GM21367 (cell line): Measurements from ENCODE around the gene PDGFRA.
A peak's percentile ranks its signal among the peaks of the same experiment; 100 is the strongest.

Source experiments
- ATAC-seq: cut with Tn5 transposase; IDR thresholded peaks from one replicate; pipeline ENCODE4 v1.9.1; 2021; ENCODE audit not compliant: unreplicated experiment

Gene PDGFRA

GRCh38 chr4:54254915-54255246 is 25.8 kb downstream of the PDGFRA start:
- no peak for ATAC-seq

- ATAC-seq = no peak
These were observed 26.8 kb downstream of the PDGFRA start for GRCh38 chr4:54255881-54256280.

DNA sequence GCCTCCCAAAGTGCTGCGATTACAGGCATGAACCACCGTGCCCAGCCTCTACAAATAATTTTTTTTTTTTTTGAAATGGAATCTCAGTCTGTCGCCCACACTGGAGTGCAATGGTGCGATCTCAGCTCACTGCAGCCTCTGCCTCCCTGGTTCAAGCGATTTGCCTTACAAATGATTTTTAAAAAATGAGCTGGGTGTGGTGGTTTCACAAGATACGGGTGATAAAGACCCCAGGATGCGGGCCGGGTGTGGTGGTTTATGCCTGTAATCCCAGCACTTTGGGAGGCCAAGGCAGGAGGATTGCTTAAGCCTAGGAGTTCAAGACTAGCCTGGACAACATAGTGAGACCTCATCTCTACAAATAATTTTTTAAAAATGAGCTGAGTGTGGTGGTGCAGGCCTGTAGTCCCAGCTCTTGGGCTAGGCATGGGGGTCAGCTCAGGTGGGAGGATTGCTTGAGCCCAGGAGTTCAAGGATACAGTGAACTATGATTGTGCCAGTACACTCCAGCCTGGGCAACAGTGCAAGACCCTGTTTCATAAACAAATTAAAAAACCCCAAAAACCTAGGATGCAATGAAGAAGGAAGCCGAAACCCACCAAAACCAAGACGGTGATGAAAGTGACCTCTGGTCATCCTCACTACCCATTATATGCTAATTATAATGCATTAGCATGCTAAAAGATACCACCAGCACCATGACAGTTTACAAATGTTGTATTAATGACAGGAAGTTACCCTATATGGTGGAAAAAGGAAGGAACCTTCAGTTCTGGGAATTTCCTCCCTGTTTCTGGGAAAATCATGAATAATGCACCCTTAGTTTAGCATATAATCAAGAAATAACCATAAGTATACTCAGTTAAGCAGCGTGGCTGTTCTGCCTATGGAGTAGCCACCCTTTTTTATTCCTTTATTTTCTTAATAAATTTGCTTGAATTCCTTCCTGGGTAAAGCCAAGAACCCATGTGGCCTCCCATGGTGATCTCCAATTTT is 27.7 kb downstream of the PDGFRA start:
- no peak for ATAC-seq

- no peak for ATAC-seq
These were observed 36.3 kb downstream of the PDGFRA start for GRCh38 chr4:54265366-54265765.

DNA sequence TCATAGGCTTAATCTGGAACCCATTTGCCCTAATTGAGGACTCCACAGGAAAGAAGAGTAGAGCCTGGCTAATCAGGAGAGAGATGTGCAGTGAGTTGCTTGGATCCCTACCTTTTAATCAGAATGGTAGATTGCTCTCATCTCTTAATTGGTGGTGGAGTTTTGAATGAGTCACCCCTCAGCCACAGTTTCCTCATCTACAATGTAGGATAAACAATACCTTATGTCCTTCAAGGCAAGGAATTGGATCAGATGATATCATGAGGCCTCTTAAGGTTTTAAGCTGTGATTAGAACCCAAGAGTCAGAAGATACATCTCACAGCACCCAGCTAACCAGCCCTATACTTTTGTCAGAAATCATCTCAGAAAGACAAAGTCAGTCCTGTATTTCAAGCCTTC is 39.1 kb downstream of the PDGFRA start:
- no peak for ATAC-seq

- ATAC-seq = no peak
These were observed 42.4 kb downstream of the PDGFRA start for GRCh38 chr4:54271464-54271863.

- no peak for ATAC-seq
These were observed 43.0 kb downstream of the PDGFRA start for GRCh38 chr4:54272051-54272450.

DNA sequence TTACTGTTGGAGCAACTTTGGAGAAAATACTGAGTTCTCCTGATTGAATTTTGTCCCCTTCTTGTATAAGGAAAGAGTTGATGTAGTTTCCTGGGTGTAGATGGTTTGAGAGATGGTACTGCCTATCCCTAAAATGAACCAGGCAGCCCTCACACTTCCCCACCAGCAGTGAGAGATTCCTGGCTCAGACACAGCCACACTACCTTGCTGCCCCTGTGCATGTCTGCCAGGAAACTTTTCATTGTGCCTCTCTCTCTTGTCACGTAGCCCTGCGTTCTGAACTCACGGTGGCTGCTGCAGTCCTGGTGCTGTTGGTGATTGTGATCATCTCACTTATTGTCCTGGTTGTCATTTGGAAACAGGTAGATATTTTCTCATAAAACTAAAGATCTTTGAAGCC is 45.2 kb downstream of the PDGFRA start:
- ATAC-seq = no peak

GRCh38 chr4:54274795-54275665 is 45.9 kb downstream of the PDGFRA start:
- ATAC-seq = no peak

GRCh38 chr4:54276641-54277430 is 47.7 kb downstream of the PDGFRA start:
- ATAC-seq = no peak

DNA sequence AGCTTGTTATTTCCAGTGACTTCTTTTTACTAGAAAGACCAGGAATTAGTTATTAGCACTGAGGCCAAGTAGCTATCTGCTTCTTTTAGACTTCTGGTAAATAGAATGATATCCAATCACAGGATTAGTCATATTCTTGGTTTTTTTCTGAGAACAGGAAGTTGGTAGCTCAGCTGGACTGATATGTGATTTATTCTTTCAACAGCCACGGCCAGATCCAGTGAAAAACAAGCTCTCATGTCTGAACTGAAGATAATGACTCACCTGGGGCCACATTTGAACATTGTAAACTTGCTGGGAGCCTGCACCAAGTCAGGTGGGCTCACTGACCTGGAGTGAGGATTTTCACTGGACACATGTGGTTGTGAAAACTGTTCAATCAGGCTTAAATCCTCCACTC is 48.6 kb downstream of the PDGFRA start:
- peak; percentile 53 for ATAC-seq

DNA sequence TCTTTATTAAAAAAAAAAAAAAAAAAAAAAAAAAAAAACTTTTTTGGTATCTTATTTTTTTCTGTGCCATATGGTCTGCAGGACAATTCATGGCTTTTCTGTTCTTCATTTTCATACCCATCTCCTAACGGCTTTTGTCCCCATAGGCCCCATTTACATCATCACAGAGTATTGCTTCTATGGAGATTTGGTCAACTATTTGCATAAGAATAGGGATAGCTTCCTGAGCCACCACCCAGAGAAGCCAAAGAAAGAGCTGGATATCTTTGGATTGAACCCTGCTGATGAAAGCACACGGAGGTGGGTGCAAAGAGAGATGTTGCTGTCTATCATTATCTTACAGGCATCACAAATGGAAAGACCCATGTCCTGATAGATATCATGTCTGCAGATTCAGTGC is 49.1 kb downstream of the PDGFRA start:
- ATAC-seq = no peak

GRCh38 chr4:54281054-54281766 is 52.1 kb downstream of the PDGFRA start:
- no peak for ATAC-seq

DNA sequence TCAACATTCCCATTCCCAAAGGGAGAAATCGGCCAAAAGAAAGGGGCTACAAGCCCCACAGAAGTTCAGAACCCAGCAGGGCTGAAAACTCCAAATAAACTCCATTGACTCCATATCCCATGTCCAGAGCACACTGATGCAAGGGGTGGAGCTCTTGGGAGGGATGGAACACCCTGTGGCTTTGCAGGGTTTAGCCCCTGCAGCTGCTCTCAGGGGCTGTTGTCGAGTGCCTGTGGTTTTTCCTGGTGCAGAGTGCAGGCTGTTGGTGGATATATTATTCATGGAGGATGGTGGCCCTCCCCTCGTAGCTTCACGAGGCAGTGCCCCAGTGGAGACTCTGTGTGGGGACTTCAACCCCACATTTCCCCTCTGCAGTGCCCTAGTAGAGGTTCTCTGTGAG is 53.7 kb downstream of the PDGFRA start:
- no peak for ATAC-seq

DNA sequence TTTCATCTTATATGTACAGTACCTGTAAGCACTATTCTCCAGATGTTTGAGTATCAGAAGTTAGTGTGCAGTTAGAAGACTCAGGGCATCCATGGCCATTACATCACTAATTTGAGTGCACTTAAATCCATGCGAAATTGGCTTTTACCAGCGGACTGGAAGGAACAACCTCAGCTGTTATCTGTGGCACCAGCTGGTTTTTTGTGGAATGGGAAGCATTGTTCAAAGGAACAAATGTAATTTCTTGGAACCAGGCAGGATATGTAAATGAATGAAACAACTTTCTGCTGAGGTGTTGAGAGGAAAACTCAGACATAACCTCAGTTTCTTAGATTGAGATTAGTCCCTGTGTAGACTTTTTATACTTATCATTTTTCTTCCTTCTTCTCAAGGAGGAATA is 60.2 kb downstream of the PDGFRA start:
- ATAC-seq = no peak

GRCh38 chr4:54290980-54291379 is 61.9 kb downstream of the PDGFRA start:
- ATAC-seq = no peak

GRCh38 chr4:54296548-54297203 is 67.6 kb downstream of the PDGFRA start:
- ATAC-seq = no peak

GRCh38 chr4:54308110-54308509 is 79.0 kb downstream of the PDGFRA start:
- no peak for ATAC-seq

DNA sequence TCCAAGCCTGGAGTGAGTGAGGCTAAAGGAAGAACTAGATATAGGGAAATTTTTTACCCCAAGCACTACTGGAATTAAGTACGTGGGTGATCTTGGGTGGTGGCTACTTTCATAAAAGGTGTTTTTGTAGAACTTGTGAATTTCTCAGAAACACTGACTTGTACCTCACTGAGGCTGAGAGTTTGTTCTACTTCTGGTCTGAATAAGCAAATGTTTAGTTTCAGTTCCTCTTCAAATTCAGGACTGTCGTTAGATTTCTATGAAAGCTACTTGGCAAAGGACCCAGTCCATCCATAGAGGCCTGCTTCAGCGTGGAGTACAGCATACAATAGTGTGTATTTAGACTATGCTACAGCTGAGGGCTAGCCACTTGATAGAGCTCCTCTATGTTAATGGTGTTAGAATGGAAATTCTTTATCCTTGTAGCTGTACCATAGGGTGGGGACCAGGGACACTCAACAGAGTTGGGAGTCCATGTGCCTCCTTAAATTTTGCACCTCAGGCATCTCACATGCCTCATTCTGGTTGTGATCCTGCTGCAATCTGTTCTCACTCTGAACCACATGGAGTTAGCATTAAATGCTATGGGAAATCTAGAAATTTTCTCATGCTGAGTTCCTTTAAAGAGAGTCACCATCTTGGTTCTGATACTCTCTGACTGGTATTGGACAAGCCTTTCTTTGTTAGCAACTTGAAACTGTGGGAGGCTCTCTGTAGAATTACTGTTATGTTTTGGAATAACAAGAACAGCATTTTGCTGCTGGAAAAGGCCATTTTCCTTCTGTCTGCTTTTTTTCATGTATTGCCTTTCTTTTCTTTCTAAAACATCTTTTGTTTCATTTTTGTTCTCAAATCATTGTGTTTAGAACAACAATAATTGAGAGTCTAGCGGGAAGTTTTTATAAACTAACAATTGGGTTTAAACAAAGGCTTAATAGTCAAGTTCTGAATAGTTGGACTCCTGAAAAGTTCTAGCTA is 86.8 kb downstream of the PDGFRA start:
- peak; percentile 98 for ATAC-seq
